ENCODE data around the gene RBP4.

Gene RBP4

DNA sequence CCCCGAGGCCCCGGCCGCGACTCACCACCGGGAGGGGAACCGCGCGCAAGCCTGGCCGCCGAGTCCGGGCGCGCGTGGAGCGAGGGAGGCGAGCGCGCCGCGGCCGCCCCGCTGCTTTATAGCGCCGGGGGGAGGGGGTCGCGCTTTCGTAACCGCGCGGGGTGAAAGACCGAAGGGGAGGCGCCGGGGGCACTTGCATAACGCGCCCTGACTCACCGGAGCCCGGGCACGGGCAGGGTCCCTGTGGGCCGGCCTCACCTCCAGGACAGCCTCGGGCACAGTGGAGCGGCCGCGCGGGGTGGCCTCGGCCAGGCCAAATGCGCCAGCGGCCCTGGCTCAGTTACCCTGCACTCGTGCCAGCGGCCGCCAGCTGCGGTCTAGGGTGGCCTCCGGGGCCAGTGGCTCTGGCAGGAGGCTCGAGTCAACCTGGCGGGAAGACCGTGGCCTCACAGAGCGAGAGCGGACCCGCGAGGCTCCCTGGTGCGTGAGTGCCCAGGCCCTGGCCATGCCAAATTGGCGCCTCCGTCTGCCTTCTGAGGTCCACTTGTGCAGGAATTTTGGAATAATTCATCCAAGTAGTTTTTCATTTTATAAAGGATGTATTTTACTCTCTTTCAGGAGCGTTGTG is at the start of gene RBP4:
RBP4 (minus strand) TSS at position 90 of the 628 bp plus-strand sequence. CDS start 207 bp downstream, outside the sequence.
- TF ChIP-seq, protein P1, sequence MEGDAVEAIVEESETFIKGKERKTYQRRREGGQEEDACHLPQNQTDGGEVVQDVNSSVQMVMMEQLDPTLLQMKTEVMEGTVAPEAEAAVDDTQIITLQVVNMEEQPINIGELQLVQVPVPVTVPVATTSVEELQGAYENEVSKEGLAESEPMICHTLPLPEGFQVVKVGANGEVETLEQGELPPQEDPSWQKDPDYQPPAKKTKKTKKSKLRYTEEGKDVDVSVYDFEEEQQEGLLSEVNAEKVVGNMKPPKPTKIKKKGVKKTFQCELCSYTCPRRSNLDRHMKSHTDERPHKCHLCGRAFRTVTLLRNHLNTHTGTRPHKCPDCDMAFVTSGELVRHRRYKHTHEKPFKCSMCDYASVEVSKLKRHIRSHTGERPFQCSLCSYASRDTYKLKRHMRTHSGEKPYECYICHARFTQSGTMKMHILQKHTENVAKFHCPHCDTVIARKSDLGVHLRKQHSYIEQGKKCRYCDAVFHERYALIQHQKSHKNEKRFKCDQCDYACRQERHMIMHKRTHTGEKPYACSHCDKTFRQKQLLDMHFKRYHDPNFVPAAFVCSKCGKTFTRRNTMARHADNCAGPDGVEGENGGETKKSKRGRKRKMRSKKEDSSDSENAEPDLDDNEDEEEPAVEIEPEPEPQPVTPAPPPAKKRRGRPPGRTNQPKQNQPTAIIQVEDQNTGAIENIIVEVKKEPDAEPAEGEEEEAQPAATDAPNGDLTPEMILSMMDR (conservative IDR thresholded peaks at IDR 0.05) = no peak
- no peak for TF ChIP-seq ZFX (IDR thresholded peaks at IDR 0.05)
- no peak within 1 kb of the TSS for H3K27ac ChIP-seq

DNA sequence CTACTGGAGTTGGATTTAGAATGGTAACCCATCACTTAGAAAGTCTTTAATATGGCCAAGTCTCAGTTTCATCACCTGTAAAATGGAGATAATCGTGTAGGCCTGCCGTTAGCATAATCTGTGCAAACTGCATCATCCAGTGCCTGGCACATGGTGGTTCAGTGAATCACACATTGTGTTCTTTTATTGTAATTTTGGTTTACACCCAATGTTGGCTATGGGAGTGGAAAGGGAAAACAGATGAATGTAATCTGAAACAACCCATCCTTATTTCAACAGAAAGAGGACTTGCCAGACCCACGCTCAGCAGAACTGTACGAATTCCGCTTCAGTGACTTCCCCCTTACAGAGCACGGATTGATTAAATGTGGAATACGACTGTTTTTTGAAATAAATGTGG is 38.8 kb upstream of the RBP4 start:
- no peak overlapping the region for H3K27ac ChIP-seq
- TF ChIP-seq, protein P1 (conservative IDR thresholded peaks at IDR 0.05) = no peak
- no peak for TF ChIP-seq ZFX (IDR thresholded peaks at IDR 0.05)

DNA sequence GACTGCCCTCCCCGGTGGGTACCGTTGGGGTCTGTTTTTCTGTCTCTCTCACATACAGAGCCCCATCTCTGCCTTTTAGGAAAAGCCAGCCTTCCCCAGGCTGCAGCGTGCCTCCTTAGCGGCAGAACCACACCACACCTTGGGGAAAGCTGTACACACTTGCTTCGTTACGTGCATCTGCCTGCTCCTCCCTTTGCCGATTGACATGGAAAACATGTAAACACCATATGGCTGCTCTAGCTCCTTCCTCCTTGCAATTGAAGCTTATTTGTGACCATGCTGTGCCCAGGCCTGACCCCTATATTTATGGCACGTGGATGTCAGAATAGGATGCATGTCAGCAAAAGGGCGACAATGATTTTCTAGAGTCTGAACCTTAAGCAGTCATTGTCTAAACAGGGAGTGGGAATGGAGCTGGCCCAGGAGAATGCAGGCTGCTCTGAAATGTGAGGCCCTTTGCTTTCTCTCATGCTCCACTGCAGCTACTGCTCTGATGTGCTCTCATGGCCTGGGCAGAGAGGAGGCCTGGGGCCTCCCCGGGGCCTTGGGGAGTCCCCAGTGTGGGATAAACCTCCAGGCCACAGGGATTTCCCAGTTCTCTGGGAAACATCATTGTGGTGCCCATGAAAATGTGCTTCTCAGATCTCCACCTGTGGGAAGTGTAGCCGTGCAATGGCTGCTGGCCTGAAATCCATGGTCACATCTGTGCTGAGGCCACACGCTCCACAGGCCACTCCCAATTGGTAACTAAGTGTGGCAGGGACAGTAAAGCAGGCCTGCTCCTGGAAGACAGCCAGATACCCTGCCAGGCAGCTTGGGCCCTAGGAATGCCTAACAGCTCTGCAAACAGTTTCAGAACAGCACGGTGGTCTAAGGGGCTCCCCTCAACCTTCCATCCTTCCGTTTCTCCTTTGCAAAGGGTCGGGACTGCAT is 29.9 kb upstream of the RBP4 start:
- H3K27ac ChIP-seq = no peak overlapping the region
- TF ChIP-seq, protein P1 (conservative IDR thresholded peaks at IDR 0.05) = no peak
- TF ChIP-seq ZFX (IDR thresholded peaks at IDR 0.05) = no peak

DNA sequence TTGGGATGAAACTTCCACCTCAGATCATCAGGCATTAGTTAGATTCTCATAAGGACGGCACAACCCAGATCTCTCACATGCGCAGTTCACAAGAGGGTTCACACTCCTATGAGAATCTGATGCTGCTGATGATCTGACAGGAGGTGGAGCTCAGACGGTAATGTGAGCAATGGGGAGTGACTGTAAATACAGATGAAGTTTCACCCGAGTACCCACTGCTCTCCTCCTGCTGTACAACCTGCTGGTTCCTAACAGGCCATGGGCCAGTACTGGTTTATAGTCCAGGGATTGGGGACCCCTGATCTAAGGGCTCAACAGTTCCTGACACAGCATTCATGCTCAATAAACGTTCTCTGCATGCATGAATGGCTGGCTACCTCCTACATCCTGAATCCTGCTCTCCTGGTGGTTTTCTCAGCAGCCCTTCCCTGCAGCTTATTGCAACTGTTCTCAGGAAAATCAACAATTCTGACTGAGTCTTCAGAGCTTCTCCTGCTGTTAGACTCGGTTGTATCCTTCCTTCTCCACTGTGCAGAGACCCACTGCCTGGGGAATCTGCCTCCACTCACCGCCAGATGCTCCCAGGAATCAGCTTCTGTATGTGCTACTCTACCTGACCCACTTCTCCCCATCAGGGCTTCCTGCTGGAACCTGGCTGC is 28.7 kb upstream of the RBP4 start:
- no peak for TF ChIP-seq ZFX (IDR thresholded peaks at IDR 0.05)
- TF ChIP-seq, protein P1 (conservative IDR thresholded peaks at IDR 0.05) = no peak

DNA sequence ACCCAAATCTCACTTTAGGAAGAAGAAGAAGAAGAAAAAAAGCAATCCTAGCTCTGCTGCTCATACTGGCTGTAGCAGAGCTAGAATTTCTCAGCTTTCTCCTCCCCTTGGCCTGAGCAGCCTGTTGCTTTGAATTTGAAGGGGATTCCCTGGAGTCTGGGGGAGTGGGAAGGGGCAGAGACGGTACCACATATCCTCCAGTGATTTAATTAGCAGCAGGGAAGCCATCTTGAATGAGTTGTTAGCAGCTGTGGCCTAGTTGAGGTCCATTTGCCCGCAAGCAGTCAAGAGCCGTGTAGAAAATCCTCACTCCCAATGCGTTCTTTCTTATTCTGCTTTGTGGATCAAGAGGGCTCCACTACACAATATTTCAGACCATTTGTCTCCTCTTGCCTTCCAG is 27.8 kb upstream of the RBP4 start:
- TF ChIP-seq ZFX (IDR thresholded peaks at IDR 0.05) = no peak
- TF ChIP-seq, protein P1 (conservative IDR thresholded peaks at IDR 0.05) = no peak

More for the DNA sequence above, 28.7 kb upstream of the RBP4 start:
- no peak overlapping the region for H3K27ac ChIP-seq

DNA sequence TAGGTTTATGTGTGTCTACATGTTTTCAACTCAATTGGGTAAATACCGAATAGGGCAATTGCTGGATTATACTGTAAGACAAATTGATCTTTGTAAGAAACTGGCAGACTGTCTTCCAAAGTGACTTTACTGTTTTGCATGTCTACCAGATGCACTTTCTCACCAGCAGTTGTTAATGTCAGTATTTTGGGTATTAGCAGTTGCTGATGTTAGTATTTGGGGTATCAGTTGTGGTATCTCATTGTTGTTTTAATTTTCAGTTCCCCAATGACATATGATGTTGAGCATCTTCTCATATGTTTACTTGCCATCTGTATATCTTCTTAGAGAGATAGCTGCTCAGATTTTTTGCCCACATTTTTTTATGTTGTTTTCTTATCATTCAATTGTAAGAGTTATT is 21.9 kb upstream of the RBP4 start:
- no peak for TF ChIP-seq ZFX (IDR thresholded peaks at IDR 0.05)
- TF ChIP-seq, protein P1 (conservative IDR thresholded peaks at IDR 0.05) = no peak
- H3K27ac ChIP-seq = no peak overlapping the region

More for the DNA sequence above, 27.8 kb upstream of the RBP4 start:
- no peak overlapping the region for H3K27ac ChIP-seq
